GM12872 (cell line): ENCODE data around the gene SFTPB.

ENCODE experiments used
- TF ChIP-seq, protein P1 (sequence below): IDR thresholded peaks from 3 replicates; pipeline ENCODE4 v1.5.1; 2011; ENCODE audit warnings: low read depth, mild to moderate bottlenecking, low read length, moderate library complexity; ENCODE audit not compliant: insufficient read depth

Gene SFTPB

DNA sequence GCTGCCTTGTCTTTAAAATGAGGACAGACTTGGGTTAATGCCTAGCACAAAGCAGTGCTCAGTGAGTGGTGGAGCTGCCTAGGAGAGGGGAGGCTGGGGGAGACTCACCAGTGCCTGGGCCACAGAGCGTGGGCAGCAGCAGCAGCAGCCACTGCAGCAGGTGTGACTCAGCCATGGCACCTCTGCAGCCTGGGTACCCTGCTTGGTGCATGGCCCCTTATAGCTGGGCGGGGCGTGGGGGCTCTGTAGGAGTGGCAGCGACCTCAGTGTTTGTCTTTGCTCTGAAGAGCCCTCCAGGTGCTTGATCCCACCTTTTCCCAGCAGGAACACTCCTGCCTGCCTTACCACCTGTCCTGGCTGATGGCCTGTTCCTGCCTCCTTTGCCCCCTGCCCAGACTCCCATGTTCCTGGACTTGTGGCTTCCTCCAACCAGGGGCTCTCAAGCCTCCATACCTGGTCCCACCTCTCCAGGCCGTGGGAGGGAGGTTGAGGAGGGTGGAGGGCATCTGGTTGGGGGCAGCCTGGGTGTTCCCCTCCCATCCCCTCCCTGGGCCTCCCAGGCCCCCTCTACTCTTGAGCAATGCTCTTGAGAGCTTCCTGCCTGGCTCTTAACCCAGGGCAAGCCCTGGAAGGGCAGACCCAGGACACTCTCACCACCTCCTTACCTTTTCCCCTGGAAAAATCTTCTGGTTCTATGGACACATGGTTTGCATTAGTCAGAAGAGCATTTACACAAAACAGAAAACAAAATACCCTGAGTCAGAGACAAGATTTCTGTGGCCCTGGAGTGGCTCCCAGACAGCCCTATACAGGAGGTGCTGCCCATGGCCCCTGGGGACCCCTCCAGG is at the start of gene SFTPB:
Gene SFTPB (minus strand): TSS at position 191 of the 848 bp plus-strand sequence. CDS start 16 bp downstream, at position 175.
- TF ChIP-seq, protein P1, sequence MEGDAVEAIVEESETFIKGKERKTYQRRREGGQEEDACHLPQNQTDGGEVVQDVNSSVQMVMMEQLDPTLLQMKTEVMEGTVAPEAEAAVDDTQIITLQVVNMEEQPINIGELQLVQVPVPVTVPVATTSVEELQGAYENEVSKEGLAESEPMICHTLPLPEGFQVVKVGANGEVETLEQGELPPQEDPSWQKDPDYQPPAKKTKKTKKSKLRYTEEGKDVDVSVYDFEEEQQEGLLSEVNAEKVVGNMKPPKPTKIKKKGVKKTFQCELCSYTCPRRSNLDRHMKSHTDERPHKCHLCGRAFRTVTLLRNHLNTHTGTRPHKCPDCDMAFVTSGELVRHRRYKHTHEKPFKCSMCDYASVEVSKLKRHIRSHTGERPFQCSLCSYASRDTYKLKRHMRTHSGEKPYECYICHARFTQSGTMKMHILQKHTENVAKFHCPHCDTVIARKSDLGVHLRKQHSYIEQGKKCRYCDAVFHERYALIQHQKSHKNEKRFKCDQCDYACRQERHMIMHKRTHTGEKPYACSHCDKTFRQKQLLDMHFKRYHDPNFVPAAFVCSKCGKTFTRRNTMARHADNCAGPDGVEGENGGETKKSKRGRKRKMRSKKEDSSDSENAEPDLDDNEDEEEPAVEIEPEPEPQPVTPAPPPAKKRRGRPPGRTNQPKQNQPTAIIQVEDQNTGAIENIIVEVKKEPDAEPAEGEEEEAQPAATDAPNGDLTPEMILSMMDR: no peak

DNA sequence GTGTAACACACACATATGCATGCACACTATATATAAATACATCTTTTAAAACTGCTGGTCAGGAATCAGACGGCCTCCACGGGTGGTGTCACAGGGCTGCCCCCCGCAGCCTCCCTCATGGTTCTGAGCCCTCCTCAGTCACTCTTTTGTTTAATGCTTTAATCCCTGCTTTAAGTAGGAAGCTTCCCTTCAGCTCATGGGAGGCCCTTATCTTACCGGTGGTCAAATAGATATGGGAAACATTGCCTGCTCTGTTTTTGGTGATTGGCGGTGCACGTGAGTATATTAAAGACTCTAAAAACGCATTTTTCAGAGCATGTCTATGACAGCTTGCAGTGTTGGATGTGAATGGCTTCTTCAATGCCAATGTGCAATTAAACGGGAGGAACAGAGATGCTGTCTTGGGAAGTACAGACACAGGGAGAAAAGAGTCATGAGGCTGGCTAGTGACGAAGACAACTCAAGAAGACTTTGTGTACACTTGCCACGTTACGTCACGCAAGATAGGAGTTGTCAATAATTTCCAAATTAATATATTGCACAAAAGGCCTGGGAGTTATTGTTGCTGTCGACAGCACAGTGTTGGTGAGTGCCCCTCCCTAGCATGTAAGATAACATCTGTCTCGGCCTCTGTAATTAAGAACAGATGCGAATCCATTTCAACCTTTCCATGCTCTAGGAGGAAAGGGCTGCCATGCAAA is 49.5 kb upstream of the SFTPB start:
- TF ChIP-seq, protein P1: no peak

DNA sequence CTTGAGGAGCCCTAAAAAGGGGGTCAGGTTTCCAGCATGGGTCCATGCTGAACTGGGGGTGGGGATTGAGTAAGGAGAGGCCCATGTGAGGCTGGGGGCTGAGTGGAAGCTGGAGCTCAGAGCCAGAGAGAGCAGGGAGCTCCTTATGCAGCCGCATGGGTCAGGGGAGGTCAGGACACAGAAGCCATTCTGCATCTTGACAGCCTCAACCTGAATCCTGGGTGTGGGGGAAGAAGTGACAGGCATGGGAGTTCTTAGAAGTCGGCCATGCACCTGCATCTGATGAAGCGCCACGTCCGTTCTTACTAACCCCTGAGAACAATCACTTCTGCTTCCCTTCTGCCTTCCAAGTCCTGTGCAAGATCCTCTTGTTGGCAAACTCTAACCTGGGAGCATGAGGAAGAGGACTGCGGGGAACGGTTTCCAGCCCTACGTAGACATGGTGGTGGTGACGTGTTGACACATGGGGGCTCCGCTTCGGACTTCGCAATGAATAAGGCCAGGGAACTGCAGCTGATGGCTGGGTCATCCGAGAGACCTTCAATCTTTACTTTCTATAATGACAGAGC is 48.4 kb upstream of the SFTPB start:
- TF ChIP-seq, protein P1: no peak

DNA sequence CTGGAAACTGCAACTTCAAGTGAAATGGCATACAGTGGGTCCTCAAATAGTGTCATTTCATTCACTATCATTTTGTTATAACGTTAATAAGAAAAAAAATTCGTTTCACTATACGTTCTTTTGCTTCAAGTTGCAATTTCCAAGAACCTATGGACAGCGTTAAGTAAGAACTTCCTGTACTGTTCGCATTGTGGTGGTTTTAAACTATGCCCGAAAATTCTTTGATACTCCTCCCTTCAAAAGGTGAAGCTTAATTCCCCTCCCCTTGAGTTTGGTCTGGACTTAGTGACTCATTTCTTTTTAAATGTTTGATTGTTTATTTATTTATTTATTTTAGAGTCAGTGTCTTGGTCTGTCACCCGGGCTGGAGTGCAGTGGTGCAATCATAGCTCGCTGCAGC is 46.8 kb upstream of the SFTPB start:
- TF ChIP-seq, protein P1: no peak

DNA sequence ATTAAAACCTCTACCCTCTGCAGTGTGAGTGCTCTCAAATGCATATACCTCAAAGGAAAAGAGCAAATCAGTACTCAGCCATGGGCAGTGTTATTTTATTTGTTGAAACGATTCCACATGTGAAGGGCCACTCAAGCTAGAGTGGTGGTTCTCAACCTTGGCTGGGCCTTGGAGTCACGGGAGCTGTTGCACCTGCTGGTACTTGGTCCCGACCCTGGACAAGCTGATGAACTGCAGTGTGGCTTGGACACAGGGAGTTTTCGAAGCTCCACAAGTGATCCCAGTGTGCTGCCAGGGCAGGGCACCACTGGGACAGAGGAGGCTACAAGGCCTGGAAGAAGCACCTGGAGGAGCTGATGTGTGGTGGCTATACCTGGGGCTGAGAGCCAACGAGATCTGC is 45.8 kb upstream of the SFTPB start:
- TF ChIP-seq, protein P1: no peak

DNA sequence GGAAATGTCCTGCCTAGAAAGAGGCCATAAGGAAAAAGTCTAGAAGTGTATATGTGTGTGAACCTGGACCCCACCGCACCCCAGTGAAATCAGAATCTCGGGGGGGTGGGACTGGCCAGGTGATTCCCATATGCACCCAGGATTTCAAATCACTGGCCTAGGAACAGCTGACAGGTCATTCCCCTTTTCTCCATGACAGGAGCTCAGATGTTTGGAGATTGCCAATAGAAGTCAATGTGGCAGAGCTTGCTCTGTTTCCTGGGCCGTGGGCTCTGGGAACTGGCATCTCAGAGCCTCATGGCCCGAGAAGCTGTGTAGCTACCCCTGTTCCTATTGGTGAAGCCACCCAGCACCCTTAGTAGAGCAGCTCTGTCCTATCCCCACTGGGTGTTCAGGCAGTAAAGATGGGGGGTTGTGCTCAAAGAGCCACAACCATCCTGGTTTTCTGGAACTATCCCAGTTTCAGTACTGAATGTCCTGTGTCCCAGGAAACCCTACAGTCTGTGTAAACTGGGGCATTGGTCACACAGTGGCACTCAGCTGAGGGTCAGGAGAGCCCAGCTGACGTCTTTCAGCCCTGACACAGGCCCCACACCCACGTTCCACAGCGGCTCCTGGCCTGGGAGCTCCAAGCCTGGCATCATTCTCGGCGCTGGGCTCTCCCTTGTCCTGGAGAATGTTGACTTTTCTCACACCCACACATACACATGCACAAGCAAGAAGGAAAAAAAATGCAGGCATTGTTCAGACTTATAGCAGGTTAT is 45.0 kb upstream of the SFTPB start:
- TF ChIP-seq, protein P1: no peak

DNA sequence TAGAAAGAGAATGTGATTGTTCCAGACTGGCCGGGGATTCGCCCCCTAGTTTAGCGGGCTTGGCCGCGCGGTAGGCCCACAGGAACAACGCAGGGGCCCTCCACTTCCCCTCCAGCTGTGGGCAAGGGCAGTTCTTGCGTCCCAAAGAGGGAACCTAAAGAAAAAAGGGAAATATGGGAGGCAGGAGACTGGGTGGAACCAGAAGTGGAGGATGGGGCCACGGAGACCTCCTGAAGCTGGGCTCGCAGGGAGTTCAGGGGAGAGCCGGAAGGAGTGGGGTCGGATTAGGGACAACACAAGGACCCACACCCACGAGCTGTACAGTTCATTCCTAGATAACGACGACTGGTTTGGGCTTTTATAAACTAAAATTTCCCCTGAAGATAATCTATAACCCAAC is 44.3 kb upstream of the SFTPB start:
- TF ChIP-seq, protein P1: no peak
